GM19193 (cell line): ENCODE results near the gene CFAP68.

ENCODE experiments used
- POLR2A ChIP-seq: IDR thresholded peaks from 4 replicates; pipeline ENCODE4 v1.6.1; 2011; ENCODE audit not compliant: insufficient read depth, insufficient read length; ENCODE audit errors: extremely low read depth

The CFAP68 gene

GRCh38 chr11:111849631-111850030, 29.7 kb upstream of the CFAP68 start:
- TF ChIP-seq POLR2A, result no peak

DNA sequence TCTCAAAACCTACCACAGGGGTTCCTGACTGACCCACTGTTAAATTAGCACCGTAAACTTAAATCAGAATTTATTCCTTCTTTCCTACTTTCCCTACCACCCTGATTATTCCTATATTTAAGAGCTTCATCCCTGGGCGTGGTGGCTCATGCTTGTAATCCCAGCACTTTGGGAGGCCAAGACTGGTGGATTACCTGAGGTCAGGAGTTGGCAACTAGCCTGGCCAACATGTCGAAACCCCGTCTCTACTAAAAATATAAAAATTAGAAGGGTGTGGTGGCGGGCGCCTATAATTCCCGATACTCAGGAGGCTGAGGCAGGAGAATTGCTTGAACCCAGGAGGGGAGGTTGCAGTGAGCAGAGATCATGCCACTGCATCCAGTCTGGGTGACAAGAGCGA, 28.3 kb upstream of the CFAP68 start:
- no peak for TF ChIP-seq POLR2A

- TF ChIP-seq POLR2A, result no peak
Measured at GRCh38 chr11:111851636-111852035, 27.7 kb upstream of the CFAP68 start.

DNA sequence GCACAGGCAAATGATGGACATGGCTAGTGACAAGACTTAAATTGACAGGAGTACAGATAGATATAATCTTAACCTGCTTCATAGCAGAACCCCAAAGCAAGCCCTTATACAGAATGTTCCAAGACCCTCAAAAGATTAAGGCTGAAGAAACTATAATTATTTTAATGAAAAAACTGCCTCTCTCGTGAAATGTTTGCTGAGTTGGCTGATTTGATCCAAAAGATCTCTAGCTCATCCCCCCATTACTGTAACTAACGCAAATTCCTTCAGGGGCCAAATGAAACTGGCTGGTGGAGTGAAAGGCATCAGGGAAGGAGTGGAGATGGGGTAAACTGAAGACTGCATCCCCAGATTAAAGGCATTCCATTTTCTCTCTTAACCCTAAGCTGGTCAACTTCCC, 27.2 kb upstream of the CFAP68 start:
- no peak for TF ChIP-seq POLR2A

DNA sequence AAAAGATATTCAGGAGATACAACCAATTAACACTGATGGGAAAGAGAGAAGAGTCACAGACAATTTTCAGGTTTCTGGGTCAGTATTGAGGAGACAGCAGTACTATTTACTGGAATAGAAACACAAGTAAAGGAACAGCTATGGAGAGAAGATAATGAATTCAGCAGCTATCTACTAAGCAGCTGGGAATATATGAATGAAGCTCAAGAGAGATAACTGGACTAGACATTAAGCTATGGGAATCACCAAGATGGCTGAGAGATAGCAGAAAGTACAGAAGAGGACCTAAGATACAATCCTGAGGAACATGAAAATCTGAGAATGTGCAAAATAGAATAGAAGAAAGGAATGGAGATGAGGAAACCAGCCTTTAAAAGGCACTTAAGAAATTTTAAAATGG, 23.8 kb upstream of the CFAP68 start:
- no peak for TF ChIP-seq POLR2A

- no peak for TF ChIP-seq POLR2A
Measured at GRCh38 chr11:111860257-111860656, 19.1 kb upstream of the CFAP68 start.

GRCh38 chr11:111870113-111870512, 9.2 kb upstream of the CFAP68 start:
- TF ChIP-seq POLR2A, result no peak

DNA sequence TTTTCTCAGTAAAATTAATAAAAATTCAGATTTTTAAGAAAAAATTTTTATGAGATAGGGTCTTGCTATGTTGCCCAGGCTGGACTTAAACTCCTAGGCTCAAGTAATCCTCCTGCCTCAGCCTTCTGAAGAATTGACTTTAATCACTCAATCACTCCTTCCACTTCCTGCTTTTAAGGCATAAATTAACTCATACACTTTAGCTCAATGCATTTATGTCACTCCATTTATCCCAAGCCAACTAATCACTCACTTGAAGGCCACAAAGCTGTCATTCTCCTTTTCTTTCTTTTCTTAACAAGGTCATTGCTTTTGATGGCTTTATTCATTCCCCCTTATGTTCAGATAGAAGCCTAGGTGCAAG, 8.8 kb upstream of the CFAP68 start:
- no peak for TF ChIP-seq POLR2A

GRCh38 chr11:111870886-111871692, 8.3 kb upstream of the CFAP68 start, which contains the start of gene ALG9:
Gene ALG9 (minus strand): TSS chr11:111871581. CDS start chr11:111871482, 99 bp downstream.
- peak; percentile 63 for TF ChIP-seq POLR2A

DNA sequence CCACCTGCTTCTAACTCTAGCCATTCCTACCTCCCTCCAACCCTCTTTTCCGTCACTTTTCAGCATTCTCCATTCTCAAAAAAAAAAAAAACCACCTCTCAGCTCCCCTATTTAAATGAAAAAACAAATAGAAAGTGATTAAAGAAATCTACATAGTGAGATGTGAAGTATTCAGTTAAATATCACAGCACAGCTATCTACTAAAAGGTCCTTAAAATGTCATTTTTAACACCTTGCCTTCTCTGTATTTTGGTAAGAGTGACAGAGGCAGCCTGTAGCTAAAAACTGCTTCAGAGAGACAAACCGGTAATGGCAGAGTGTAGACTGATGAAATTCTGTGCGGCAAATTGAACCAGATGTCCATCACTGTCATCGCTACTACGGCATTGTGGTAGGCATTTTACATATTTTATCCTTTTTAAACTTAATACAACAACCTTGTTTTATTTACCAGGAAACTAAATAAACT, 7.6 kb upstream of the CFAP68 start:
- TF ChIP-seq POLR2A, result no peak

DNA sequence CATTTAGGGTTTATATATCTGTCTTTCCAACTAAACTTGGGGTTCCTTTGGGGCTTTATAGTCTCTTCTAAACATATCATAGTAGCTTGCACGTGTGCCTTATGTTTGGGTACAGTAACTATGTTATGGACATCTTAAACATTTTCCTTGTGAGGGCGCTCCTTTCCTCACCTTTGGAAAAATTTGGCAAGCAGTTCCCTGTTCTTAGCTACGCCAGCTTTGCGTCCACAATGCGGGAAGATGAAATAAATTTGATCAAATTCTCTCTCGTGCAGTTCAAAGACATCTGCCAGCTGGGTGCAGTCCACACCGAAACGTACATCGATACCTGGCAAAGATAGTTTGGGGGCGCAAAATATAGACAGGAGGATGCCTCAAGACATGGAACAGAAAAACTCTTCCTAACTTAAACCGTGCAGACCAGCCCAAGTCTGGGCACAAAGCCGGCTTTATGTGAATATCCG, 924 bp upstream of the CFAP68 start:
- no peak for TF ChIP-seq POLR2A

DNA sequence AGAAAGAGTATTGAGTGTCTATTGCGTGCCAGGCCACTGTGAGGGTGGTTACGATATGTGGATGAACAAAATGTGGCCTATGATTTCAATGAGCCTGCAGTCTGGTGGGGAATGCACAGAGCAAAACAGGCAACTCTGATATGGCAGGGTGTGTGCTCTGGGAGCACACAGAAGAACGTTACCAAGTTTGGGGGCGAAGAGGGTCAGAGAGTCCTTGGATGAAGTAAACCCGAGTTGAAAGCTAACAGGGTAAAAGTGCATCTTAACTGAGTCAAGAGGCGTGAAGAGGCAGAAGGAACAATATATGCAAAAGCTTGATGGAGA, 258 bp downstream of the CFAP68 start:
- no peak for TF ChIP-seq POLR2A

- TF ChIP-seq POLR2A, result no peak
Measured at GRCh38 chr11:111882202-111882601, 2.9 kb downstream of the CFAP68 start.

GRCh38 chr11:111886032-111886431, 6.7 kb downstream of the CFAP68 start:
- TF ChIP-seq POLR2A, result no peak

GRCh38 chr11:111886844-111887243, 7.5 kb downstream of the CFAP68 start:
- no peak for TF ChIP-seq POLR2A

- TF ChIP-seq POLR2A, result no peak
Measured at GRCh38 chr11:111905411-111905810, 26.1 kb downstream of the CFAP68 start.

DNA sequence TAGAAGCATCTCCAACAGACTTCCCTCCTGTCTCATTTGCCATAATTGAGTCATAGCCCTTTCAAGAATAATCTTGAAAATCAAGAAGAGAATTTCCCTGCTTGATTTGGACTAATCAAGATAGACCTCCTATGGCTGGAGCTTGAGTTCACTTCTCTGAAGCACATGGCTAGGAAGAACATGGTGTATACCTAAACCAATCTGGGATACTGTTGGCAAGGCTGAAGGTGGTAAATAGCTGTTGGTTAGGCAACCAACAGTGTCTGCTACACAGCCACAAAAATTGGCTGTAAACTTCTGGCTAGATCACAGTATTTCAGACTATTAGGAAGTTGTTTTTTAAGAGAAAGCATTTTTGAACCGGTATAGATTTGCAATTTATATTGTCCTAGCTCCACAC, 27.3 kb downstream of the CFAP68 start:
- TF ChIP-seq POLR2A, result no peak

DNA sequence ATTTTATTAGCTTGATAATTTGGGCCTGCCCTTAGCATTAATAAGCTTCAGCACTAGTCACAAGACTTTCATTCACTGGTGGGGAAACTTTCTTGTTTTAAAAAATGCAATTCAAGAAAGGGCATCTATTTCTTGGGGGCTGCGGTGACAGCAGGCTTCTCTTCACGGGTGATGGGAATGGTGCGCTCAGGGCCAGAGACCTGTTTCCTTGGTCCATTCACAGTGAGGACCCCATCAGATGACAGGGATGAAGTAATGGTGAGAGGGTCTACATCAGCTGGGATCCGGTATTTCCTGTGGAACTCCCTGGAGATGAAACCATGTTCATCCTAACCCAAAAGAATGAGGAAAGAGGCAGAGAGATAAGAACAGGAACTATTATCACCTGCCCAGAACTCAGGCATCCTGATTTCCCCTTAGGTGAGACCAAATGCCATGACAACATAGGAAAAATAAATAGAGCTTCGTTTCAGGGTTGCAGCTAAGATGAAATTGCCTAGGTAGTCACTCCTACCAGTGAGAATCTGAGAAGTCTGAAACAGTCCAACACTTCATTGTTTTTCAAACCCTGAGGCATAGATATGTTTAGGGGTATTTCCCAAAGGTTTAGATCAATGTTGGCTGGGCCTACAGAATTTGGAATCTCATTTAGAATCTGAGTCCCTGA, 29.4 kb downstream of the CFAP68 start:
- no peak for TF ChIP-seq POLR2A
